Activated T-helper 2 cell treated with anti-CD3 and anti-CD28 coated beads, Interferon-gamma antibody, Interleukin-2, Interleukin-4, amounts not matched to agents 10 μg/mL and 5 μg/mL and 100 μg/mL, durations not matched to agents 14 hours and 24 hours and 36 hours (primary cell): ENCODE measurements around the gene CDH23. TPM values are rescaled to one million over a fixed set of nuclear protein-coding genes. Genes with fewer than 3 reads are reported as not detected.

Source experiments
- DNase-seq: peaks from one replicate; pipeline ENCODE4 v3.0.0; 2021; ENCODE audit warnings: low spot score
- H3K27ac Mint-ChIP-seq: one replicate; pipeline ENCODE4 v1.8.0; 2021; ENCODE audit warnings: mixed read lengths
- H3K27me3 Mint-ChIP-seq: one replicate; pipeline ENCODE4 v1.8.0; 2021; ENCODE audit warnings: low read depth, mixed read lengths
- H3K36me3 Mint-ChIP-seq: one replicate; pipeline ENCODE4 v1.8.0; 2021; ENCODE audit warnings: low read depth, mixed read lengths
- H3K4me1 Mint-ChIP-seq: one replicate; pipeline ENCODE4 v1.8.0; 2021; ENCODE audit warnings: low read depth, mixed read lengths
- H3K4me3 Mint-ChIP-seq: one replicate; pipeline ENCODE4 v1.8.0; 2021; ENCODE audit warnings: low read depth, mild to moderate bottlenecking, moderate library complexity, mixed read lengths
- H3K9me3 Mint-ChIP-seq: one replicate; pipeline ENCODE4 v1.8.0; 2021; ENCODE audit warnings: mixed read lengths
- intact Hi-C: fragments of 100-400 bp; cut with micrococcal nuclease; formaldehyde crosslinking; loops from one replicate; pipeline ENCODE4 v1.15.1; 2023
- total RNA-seq: library from RNA; stranded (reverse); gene quantifications from 2 replicates; pipeline ENCODE4 v1.2.3, GENCODE V29; 2022

Gene CDH23
- total RNA-seq, 1 donor from 2014 or later, result 0.55 TPM

DNA sequence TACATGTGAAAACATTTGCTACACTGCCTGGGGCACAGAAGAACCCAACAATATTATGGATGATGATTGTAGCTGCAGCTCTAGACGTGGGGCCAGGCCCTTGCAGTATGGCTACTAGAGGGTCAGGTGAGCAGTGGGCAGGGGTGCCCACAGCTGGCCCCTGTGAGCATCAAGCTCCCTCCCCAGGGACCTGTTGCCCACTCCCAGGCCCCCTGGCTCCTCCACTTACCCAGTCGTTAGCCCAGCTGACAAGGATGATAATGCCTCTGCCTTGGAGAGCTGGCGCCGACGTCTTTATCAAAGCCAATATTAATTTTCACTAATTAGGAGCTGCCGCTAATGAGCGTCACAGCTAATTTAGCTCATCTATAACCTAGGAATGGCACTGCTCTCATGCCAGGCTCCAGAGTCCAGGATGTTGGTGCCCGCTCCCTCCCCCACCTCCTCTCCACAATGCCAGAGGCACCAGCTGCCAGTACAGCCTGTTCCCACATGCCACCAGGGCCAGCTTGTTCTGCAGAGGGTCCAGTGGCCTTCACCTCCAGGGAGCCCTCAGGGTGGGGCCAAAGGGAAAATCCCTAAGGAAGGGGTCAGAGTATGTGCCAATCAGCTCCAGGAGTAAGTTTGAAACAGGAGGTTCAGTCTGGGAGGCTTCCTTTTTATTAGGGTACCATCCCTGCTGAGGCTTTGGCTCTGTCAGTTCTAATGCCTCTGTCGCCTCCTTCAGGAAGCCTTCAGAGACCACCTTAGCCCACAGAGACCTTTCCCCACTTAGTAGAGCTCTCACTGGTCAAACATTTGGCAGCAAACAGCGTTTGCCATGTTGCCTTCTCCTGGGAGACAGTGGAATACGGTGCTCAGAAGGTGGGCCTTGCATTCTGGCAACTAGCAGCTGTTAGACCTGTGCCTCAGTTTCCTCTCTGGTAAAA, 77.2 kb downstream of the CDH23 start:
- no peak for DNase-seq
- H3K27ac Mint-ChIP-seq, result no peak overlapping the region
- peaks cover 2% of the 10 kb centered on the region for H3K27me3 Mint-ChIP-seq
- H3K36me3 Mint-ChIP-seq, result no peaks in the 10 kb centered on the region
- intact Hi-C loops, result no loop called here
- H3K4me3 Mint-ChIP-seq, result no peak overlapping the region
- peaks cover 2% of the 10 kb centered on the region for H3K4me1 Mint-ChIP-seq
- no peaks in the 10 kb centered on the region for H3K9me3 Mint-ChIP-seq

DNA sequence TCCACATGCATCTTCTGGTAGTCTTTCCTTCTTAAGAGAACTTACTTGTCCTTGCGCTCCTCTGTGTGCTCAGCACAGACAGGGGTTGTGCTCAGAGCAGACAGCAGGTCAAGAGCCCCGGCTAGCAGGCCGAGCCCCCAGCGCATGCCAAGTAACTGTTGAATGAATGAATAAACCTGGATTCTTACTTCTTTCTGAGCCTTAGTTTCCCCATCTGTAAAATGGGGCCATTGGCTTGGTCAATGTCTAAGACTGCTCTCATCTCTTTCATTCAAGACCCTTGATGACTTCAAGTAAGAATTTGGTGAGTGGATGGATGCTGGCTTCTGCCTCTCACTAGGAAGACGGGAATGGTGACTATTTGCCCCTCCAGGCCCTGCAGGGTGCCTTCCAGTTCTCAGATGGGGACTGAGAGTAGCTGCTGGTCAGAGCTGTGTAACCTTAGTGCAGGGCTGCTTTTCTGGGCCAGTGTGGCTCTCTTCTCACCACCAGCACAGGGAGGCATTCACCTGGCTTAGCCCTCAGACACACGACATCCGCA, 78.1 kb downstream of the CDH23 start:
- Mint-ChIP-seq H3K4me3 (no peak overlapping the region), H3K4me1 (peaks cover 2% of the 10 kb centered on the region), H3K27ac (no peak overlapping the region), H3K36me3 (no peaks in the 10 kb centered on the region), H3K9me3 (no peaks in the 10 kb centered on the region), H3K27me3 (peaks cover 2% of the 10 kb centered on the region)
- intact Hi-C loops, result no loop called here
- no peak for DNase-seq

GRCh38 chr10:71475243-71475871, 78.6 kb downstream of the CDH23 start:
- Mint-ChIP-seq H3K4me3 (no peak overlapping the region), H3K9me3 (no peaks in the 10 kb centered on the region), H3K36me3 (no peaks in the 10 kb centered on the region), H3K27me3 (peaks cover 2% of the 10 kb centered on the region), H3K27ac (no peak overlapping the region), H3K4me1 (peaks cover 2% of the 10 kb centered on the region)
- no peak for DNase-seq
- intact Hi-C loops, result no loop called here

DNA sequence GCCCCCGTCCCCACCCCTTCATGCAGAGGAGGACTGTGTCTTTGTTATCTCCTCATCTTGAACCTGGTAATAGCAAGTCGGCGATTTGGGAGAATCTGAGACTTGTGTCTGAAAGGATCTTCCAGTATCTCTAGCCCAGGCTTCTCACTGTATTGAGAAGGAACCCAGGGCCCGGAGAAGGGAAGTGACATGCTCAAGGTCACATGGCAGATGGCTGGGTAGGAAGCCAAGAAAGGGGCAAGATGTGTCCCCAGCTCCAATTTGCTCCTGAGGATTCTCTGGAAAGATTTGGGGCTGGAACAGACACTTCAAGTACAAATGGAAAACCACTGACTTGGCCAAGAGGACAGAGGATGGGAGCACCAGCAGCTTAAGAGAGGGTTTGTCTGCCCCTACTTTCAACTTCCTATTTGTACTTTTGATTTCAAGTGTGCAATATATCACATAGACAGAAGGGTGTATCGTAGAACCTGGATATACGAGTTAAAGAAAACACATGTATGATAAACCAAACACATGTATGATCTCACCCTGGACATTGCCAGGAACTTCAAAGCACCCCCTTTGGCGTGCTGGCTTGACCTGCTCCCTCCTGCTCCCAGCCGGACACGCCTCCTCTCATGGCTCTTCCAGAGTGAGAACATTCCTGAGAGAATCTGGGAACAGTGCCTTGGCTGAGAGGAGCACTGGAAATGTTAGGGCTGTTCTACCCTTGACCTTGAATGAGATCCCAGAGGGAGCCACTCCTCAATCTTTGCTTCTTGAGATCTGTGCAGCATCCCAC, 79.7 kb downstream of the CDH23 start:
- H3K4me3 Mint-ChIP-seq, result no peak overlapping the region
- H3K27ac Mint-ChIP-seq, result no peak overlapping the region
- H3K4me1 Mint-ChIP-seq, result peaks cover 2% of the 10 kb centered on the region
- intact Hi-C loops, result no loop called here
- no peaks in the 10 kb centered on the region for H3K9me3 Mint-ChIP-seq
- peaks cover 2% of the 10 kb centered on the region for H3K27me3 Mint-ChIP-seq
- no peak for DNase-seq
- no peaks in the 10 kb centered on the region for H3K36me3 Mint-ChIP-seq

GRCh38 chr10:71478173-71478572, 81.5 kb downstream of the CDH23 start:
- no peak overlapping the region for H3K4me3 Mint-ChIP-seq
- DNase-seq, result no peak
- peaks cover 2% of the 10 kb centered on the region for H3K27me3 Mint-ChIP-seq
- H3K9me3 Mint-ChIP-seq, result no peaks in the 10 kb centered on the region
- no peaks in the 10 kb centered on the region for H3K36me3 Mint-ChIP-seq
- H3K27ac Mint-ChIP-seq, result no peak overlapping the region
- H3K4me1 Mint-ChIP-seq, result peaks cover 2% of the 10 kb centered on the region
- intact Hi-C loops, result no loop called here

DNA sequence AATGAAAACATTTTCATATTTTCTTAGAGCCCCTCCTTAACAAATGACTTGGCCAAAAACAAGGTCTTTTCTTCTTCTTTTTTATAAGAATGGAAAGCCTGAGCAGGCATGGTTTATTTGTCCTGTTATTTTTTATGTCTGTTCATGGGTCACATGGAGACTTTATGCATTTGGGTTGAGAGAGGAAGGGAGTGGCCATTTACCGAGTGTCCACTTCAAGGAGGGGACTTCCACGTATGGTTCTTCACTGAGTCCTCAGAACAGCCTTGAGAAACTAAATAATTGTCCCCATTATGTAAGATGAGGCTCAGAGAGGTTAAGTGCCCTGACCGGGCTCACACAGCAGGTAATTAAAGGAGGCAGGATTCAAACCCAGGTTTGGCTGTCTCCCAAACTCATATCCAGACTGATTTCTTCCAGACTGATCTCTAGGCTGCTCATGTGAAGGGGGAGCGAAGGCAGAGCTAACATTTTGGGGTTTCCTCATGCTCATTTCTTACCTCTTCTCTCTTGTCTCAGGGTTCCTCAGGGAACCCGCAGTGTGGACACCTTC, 82.2 kb downstream of the CDH23 start:
- Mint-ChIP-seq H3K27ac (no peak overlapping the region), H3K4me1 (peaks cover 2% of the 10 kb centered on the region), H3K4me3 (no peak overlapping the region), H3K27me3 (peaks cover 2% of the 10 kb centered on the region), H3K36me3 (no peaks in the 10 kb centered on the region), H3K9me3 (no peaks in the 10 kb centered on the region)
- DNase-seq, result no peak
- intact Hi-C loops, result no loop called here

- Mint-ChIP-seq H3K27ac (no peak overlapping the region), H3K27me3 (peaks cover 2% of the 10 kb centered on the region), H3K9me3 (no peaks in the 10 kb centered on the region), H3K4me1 (peaks cover 2% of the 10 kb centered on the region), H3K4me3 (no peak overlapping the region), H3K36me3 (no peaks in the 10 kb centered on the region)
- no peak for DNase-seq
- intact Hi-C loops, result no loop called here
Measured at GRCh38 chr10:71479831-71480230, 83.1 kb downstream of the CDH23 start.

GRCh38 chr10:71480662-71481061, 83.9 kb downstream of the CDH23 start:
- Mint-ChIP-seq H3K36me3 (no peaks in the 10 kb centered on the region), H3K27ac (no peak overlapping the region), H3K4me3 (no peak overlapping the region), H3K4me1 (no peaks in the 10 kb centered on the region), H3K9me3 (no peaks in the 10 kb centered on the region), H3K27me3 (peaks cover 2% of the 10 kb centered on the region)
- DNase-seq, result no peak
- intact Hi-C loops, result no loop called here

- DNase-seq, result no peak
- Mint-ChIP-seq H3K9me3 (no peaks in the 10 kb centered on the region), H3K4me3 (no peak overlapping the region), H3K36me3 (no peaks in the 10 kb centered on the region), H3K4me1 (no peaks in the 10 kb centered on the region), H3K27me3 (peaks cover 2% of the 10 kb centered on the region), H3K27ac (no peak overlapping the region)
- intact Hi-C loops, result no loop called here
Measured at GRCh38 chr10:71481746-71482410, 85.2 kb downstream of the CDH23 start.

- intact Hi-C loops, result no loop called here
- H3K36me3 Mint-ChIP-seq, result no peaks in the 10 kb centered on the region
- no peak overlapping the region for H3K27ac Mint-ChIP-seq
Measured at GRCh38 chr10:71482620-71483019, 85.9 kb downstream of the CDH23 start.

GRCh38 chr10:71483135-71483534, 86.4 kb downstream of the CDH23 start:
- Mint-ChIP-seq H3K9me3 (no peaks in the 10 kb centered on the region), H3K4me3 (no peak overlapping the region), H3K27ac (no peak overlapping the region), H3K36me3 (no peaks in the 10 kb centered on the region), H3K4me1 (no peaks in the 10 kb centered on the region), H3K27me3 (no peaks in the 10 kb centered on the region)
- DNase-seq, result no peak
- intact Hi-C loops, result no loop called here

More at GRCh38 chr10:71482620-71483019, 85.9 kb downstream of the CDH23 start:
- Mint-ChIP-seq H3K27me3 (no peaks in the 10 kb centered on the region), H3K9me3 (no peaks in the 10 kb centered on the region), H3K4me3 (no peak overlapping the region), H3K4me1 (no peaks in the 10 kb centered on the region)
- no peak for DNase-seq
